GM10248 (cell line): ENCODE measurements around the gene MAN1A2.

Experiments used
- CTCF ChIA-PET: fragments of 300-600 bp; sonication (Branson Sonifier 250); formaldehyde crosslinking; extraction: SDS; loops from one replicate; lab custom pipeline; 2021; ENCODE audit warnings: antibody characterized with exemption; lab: Yijun Ruan, JAX
- POLR2A ChIA-PET: fragments of 350-650 bp; sonication (Branson Sonifier 250); formaldehyde crosslinking; extraction: SDS; loops from one replicate; lab custom pipeline; 2020; ENCODE audit warnings: antibody characterized with exemption; lab: Yijun Ruan, JAX
- DNase-seq: peaks from one replicate; pipeline ENCODE4 v3.0.0; 2012; ENCODE audit errors: extremely low spot score
- CTCF ChIP-seq: IDR thresholded peaks from 2 replicates; pipeline ENCODE4 v1.5.1; 2012; ENCODE audit warnings: mild to moderate bottlenecking, low read depth; ENCODE audit errors: extremely low read depth, missing control alignments, control extremely low read depth

Gene MAN1A2

GRCh38 chr1:117578466-117578865 lies 211.2 kb downstream of the MAN1A2 start:
- DNase-seq = no peak
- TF ChIP-seq CTCF = no peak
- ChIA-PET CTCF (no interaction called here), POLR2A (no interaction called here)
